GM12892 (cell line): ENCODE results near the gene OR51T1.

ENCODE experiments used
- POLR2A ChIP-seq: IDR thresholded peaks from 2 replicates; pipeline ENCODE4 v1.6.1; 2011; ENCODE audit warnings: low read depth, low read length, control low read depth
- POLR2AphosphoS5 ChIP-seq: IDR thresholded peaks from 2 replicates; pipeline ENCODE4 v1.6.1; 2011; ENCODE audit warnings: low read depth, low read length, control low read depth
- TAF1 ChIP-seq: IDR thresholded peaks from 2 replicates; pipeline ENCODE4 v1.6.1; 2011; ENCODE audit warnings: low read depth, mild to moderate bottlenecking, control low read depth, low read length, borderline replicate concordance

DNA sequence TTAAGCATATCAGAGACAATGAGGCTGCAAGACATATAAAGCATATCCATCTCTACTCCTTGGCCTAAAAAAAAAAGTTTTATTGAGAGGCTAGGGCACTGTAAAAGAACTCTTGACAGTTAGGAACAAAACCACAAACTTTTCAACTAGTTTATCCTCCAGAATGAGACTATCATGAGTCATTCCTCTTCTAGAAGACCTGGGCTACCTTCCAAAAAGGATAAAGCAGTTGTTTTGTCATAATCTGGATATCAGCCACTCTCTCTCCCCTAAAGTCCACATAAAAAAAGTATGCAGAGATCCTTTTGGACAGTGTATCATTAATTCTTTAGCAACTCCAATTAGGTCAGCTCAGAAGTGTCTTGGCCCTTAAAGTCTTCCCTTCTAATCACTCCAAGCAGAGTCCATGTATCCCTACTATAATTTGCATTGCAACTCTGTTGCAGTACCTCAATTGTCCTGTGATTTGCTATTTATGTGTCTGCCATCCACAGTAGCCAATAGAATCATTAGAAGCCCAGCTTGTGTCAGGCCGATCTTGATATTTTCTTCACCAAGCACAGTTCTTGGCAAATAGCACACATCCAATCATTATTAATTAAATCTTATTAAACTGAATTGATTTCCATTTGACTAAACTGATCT, 10.4 kb downstream of the OR51T1 start:
- TF ChIP-seq POLR2A (no peak), POLR2AphosphoS5 (no peak), TAF1 (no peak)
